ENCODE measurements around the gene CDK14. TPM values are rescaled to one million over a fixed set of nuclear protein-coding genes. Genes with fewer than 3 reads are reported as not detected.
"Not testable (repeated sequence)": the region's sequence is repeated elsewhere in the genome, so short reads cannot be mapped to it uniquely, and the experiment has no call there.

The CDK14 gene
- total RNA-seq, 8 experiments from 2014 or later: 9.9 to 50.5 (median 13.3) TPM

DNA sequence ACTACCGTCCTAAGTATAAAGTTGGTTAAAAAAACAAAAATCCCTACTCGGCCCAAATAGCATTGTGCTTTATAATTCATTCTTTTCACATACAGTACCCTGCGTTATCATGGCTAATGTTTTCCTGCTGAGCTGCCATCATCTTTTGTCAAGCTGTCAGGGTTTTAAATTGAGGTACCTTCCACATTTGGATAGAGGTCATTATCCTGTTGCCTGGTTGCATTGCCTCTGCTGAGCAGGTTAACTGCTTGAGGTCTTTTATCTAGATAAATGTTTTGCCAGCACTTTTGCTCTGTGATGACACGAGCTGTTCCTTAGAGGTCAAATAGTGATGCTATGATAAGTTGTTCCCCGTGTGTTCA is 573.7 kb downstream of the CDK14 start:
- H3K4me1 ChIP-seq (replicated peaks in 1 of 2): peaks cover 18 to 44% of the 10 kb centered on the region in 2 donors
- 0 to 96% (median 32%) methylated on average over 2 to 5 of the region's 5 CpGs; no CpG with 5 or more reads in 1 of the 10 experiments for WGBS, 10 experiments
- no peak overlapping the region for H3K4me3 ChIP-seq
- peak in 5 of 8 experiments; percentile 25 to 50 (median 37) for ATAC-seq (replicated peaks in 6 of 8)
- in situ Hi-C loops (cut with MboI; ENCODE audit: low pct_unique_long_range_greater_than_20kb in 2 of 9, low sequenced_read_pairs in 9 of 9, unreplicated experiment in 9 of 9): no loop called here
- no peak overlapping the region for H3K27ac ChIP-seq

DNA sequence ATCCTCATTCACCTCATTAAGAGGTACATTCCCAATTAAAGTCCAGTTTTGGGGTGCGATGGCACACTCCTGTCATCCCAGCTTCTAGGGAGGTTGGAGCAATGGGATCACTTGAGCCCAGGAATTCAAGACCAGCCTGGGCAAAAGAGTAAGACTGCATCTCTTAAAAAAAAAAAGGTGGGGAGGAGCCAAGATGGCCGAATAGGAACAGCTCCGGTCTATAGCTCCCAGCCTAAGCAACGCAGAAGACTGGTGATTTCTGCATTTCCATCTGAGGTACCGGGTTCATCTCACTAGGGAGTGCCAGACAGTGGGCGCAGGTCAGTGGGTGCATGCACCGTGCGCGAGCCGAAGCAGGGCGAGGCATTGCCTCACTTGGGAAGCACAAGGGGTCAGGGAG is 577.1 kb downstream of the CDK14 start:
- H3K4me3 ChIP-seq; in situ Hi-C loops (cut with MboI; ENCODE audit: low pct_unique_long_range_greater_than_20kb in 2 of 9, low sequenced_read_pairs in 9 of 9, unreplicated experiment in 9 of 9); ATAC-seq (replicated peaks in 6 of 8); H3K27ac ChIP-seq: not testable (repeated sequence)
- 100% methylated on average over 2 to 3 of the region's 11 CpGs; no CpG with 5 or more reads in 8 of the 10 experiments for WGBS, 10 experiments
- H3K4me1 ChIP-seq (replicated peaks in 1 of 2): peaks cover 16 to 19% of the 10 kb centered on the region in 2 donors

DNA sequence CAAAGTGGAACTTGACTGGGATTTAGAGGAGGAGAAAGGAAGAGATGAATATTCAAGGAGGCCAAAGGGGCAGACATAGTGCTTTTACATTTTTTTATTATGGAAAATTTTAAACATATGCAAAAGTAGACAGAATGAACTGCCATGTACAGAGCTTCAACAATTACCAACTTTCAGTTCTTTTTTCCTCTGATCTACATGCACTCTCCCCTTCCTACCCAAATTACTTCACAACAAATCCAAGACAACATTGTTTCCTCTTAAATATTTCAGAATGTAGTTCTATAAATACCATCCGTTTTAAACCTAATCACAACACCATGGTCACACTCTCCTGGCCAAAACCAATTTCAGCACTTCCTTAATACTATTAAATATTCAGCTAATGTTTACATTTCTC is 584.6 kb downstream of the CDK14 start:
- in situ Hi-C loops (cut with MboI; ENCODE audit: low pct_unique_long_range_greater_than_20kb in 2 of 9, low sequenced_read_pairs in 9 of 9, unreplicated experiment in 9 of 9): no loop called here
- 8 to 100% (median 80%) methylated on average over 1 of the region's 1 CpG; no CpG with 5 or more reads in 1 of the 10 experiments for WGBS, 10 experiments
- peak in 1 of 8 experiments; percentile 31 for ATAC-seq (replicated peaks in 6 of 8)
- Histone ChIP-seq H3K27ac (no peak overlapping the region), H3K4me3 (no peak overlapping the region), H3K4me1 (replicated peaks in 1 of 2) (peaks cover 0 to 3% of the 10 kb centered on the region in 2 donors)

- peaks cover 0 to 3% of the 10 kb centered on the region in 2 donors for H3K4me1 ChIP-seq (replicated peaks in 1 of 2)
- in situ Hi-C loops (cut with MboI; ENCODE audit: low pct_unique_long_range_greater_than_20kb in 2 of 9, low sequenced_read_pairs in 9 of 9, unreplicated experiment in 9 of 9): no loop called here
- no peak for ATAC-seq (replicated peaks in 6 of 8)
- H3K4me3 ChIP-seq: no peak overlapping the region
- no peak overlapping the region for H3K27ac ChIP-seq
These were observed 585.8 kb downstream of the CDK14 start for GRCh38 chr7:91181949-91182348.

GRCh38 chr7:91182819-91183764 is 587.0 kb downstream of the CDK14 start:
- WGBS, 10 experiments: 7 to 88% (median 52%) methylated on average over 2 to 5 of the region's 5 CpGs
- no peak overlapping the region for H3K4me3 ChIP-seq
- H3K4me1 ChIP-seq (replicated peaks in 1 of 2): peaks cover 0 to 3% of the 10 kb centered on the region in 2 donors
- no peak overlapping the region for H3K27ac ChIP-seq
- in situ Hi-C loops (cut with MboI; ENCODE audit: low pct_unique_long_range_greater_than_20kb in 2 of 9, low sequenced_read_pairs in 9 of 9, unreplicated experiment in 9 of 9): no loop called here
- peak in 2 of 8 experiments; percentile 62 to 89 for ATAC-seq (replicated peaks in 6 of 8)

- Histone ChIP-seq H3K27ac (no peak overlapping the region), H3K4me1 (replicated peaks in 1 of 2) (peaks cover 0 to 3% of the 10 kb centered on the region in 2 donors), H3K4me3 (no peak overlapping the region)
- ATAC-seq (replicated peaks in 6 of 8): no peak
- WGBS, 10 experiments: 11 to 100% (median 94%) methylated on average over 1 to 2 of the region's 2 CpGs; no CpG with 5 or more reads in 1 of the 10 experiments
- in situ Hi-C loops (cut with MboI; ENCODE audit: low pct_unique_long_range_greater_than_20kb in 2 of 9, low sequenced_read_pairs in 9 of 9, unreplicated experiment in 9 of 9): no loop called here
These were observed 589.6 kb downstream of the CDK14 start for GRCh38 chr7:91185771-91186170.

DNA sequence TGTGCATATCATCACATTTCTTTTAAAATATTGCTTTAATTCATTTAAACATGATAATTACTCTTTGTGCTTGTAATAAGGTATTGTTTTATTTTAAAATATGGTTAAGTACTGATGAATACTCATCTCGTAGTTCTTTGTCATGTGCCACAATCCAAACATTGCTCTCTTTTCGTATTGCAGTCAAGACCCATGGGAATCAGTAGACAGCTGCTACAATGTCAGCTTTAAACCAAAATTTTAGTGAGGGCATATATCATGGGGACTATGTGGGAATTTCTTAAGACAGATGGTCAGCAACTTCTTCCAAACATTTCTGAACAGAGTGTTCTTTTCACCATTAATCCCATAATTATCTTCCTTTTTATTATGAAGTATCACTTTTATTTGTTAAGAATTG is 590.9 kb downstream of the CDK14 start:
- Histone ChIP-seq H3K27ac (no peak overlapping the region), H3K4me1 (replicated peaks in 1 of 2) (peaks cover 0 to 9% of the 10 kb centered on the region in 2 donors), H3K4me3 (no peak overlapping the region)
- no peak for ATAC-seq (replicated peaks in 6 of 8)
- in situ Hi-C loops (cut with MboI; ENCODE audit: low pct_unique_long_range_greater_than_20kb in 2 of 9, low sequenced_read_pairs in 9 of 9, unreplicated experiment in 9 of 9): no loop called here
- WGBS, 10 experiments: 57 to 100% (median 89%) methylated on average over 1 to 2 of the region's 2 CpGs; no CpG with 5 or more reads in 1 of the 10 experiments

GRCh38 chr7:91191771-91192170 is 595.6 kb downstream of the CDK14 start:
- in situ Hi-C loops (cut with MboI; ENCODE audit: low pct_unique_long_range_greater_than_20kb in 2 of 9, low sequenced_read_pairs in 9 of 9, unreplicated experiment in 9 of 9): no loop called here
- H3K27ac ChIP-seq: no peak overlapping the region
- no peak overlapping the region for H3K4me3 ChIP-seq
- H3K4me1 ChIP-seq (replicated peaks in 1 of 2): peaks cover 5 to 28% of the 10 kb centered on the region in 2 donors
- WGBS, 10 experiments: 40 to 100% (median 75%) methylated on average over 1 to 3 of the region's 3 CpGs; no CpG with 5 or more reads in 2 of the 10 experiments
- ATAC-seq (replicated peaks in 6 of 8): peak in 5 of 8 experiments; percentile 15 to 60 (median 36)

DNA sequence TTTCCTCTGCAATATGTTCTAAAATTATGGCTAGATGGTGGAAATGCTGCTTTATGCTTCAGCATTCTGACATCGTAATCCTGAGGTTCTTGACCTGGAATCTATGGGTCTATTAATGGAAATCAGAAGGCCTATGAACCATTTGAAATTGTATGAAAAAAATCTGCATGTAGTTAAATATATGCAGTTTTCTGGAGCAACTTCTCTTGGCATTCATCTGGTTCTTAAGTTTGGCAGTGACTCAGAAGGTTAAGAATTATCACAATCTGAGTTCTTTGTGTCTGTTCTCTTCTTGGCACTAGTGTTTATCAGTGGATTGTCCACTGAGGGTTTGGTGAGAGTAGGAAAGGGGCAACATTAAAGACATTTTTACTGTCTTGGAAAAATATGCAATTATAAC is 597.0 kb downstream of the CDK14 start:
- in situ Hi-C loops (cut with MboI; ENCODE audit: low pct_unique_long_range_greater_than_20kb in 2 of 9, low sequenced_read_pairs in 9 of 9, unreplicated experiment in 9 of 9): no loop called here
- no peak overlapping the region for H3K27ac ChIP-seq
- H3K4me1 ChIP-seq (replicated peaks in 1 of 2): peaks cover 5 to 28% of the 10 kb centered on the region in 2 donors
- H3K4me3 ChIP-seq: no peak overlapping the region
- 0 to 100% (median 83%) methylated on average over 1 of the region's 1 CpG; no CpG with 5 or more reads in 3 of the 10 experiments for WGBS, 10 experiments
- ATAC-seq (replicated peaks in 6 of 8): peak in 3 of 8 experiments; percentile 49 to 67 (median 65)

DNA sequence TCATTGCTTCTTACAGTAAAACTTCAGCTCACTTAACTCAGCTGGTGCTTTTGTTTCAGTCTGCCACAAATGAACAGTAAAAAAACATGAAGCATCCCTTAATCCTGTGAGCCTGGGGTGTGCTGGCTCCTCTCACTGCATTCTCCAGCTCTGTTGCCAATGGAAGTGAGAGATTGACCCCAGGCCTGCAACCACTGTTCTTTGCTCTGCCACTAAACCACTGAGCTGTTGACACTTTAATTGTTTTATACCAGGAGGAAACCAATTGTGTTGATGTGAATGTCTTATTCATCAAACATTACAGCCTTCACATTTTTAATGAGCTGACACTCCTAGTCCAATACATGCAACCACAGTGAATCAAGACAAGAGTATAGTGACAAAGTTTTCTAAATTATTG is 598.7 kb downstream of the CDK14 start:
- ATAC-seq (replicated peaks in 6 of 8): peak in 7 of 8 experiments; percentile 23 to 94 (median 50)
- Histone ChIP-seq H3K4me3 (no peak overlapping the region), H3K27ac (no peak overlapping the region), H3K4me1 (replicated peaks in 1 of 2) (peaks cover 5 to 31% of the 10 kb centered on the region in 2 donors)
- in situ Hi-C loops (cut with MboI; ENCODE audit: low pct_unique_long_range_greater_than_20kb in 2 of 9, low sequenced_read_pairs in 9 of 9, unreplicated experiment in 9 of 9): no loop called here

DNA sequence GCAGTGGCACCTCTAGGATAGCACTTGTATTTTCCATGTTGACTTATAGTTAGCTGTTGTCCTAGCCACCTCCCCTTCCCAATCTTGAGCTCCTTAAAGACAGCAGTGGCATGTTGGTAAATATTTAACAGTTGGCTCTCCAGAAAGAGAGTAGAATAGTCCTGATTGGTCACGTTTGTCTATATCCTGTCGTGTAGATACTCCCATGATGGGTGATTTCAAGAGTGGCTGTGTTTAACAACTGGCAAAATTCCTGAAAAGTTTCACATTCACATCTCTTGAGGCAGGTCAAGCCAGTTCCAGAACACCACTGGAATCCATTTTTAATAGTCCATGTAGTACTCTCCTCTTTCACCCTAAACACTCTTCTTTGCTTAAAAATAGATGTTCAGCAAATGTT is 599.9 kb downstream of the CDK14 start:
- no peak for ATAC-seq (replicated peaks in 6 of 8)
- H3K27ac ChIP-seq: no peak overlapping the region
- H3K4me1 ChIP-seq (replicated peaks in 1 of 2): peaks cover 6 to 43% of the 10 kb centered on the region in 2 donors
- in situ Hi-C loops (cut with MboI; ENCODE audit: low pct_unique_long_range_greater_than_20kb in 2 of 9, low sequenced_read_pairs in 9 of 9, unreplicated experiment in 9 of 9): no loop called here
- WGBS, 10 experiments: 86 to 100% (median 97%) methylated on average over 1 to 2 of the region's 2 CpGs; no CpG with 5 or more reads in 4 of the 10 experiments
- no peak overlapping the region for H3K4me3 ChIP-seq

DNA sequence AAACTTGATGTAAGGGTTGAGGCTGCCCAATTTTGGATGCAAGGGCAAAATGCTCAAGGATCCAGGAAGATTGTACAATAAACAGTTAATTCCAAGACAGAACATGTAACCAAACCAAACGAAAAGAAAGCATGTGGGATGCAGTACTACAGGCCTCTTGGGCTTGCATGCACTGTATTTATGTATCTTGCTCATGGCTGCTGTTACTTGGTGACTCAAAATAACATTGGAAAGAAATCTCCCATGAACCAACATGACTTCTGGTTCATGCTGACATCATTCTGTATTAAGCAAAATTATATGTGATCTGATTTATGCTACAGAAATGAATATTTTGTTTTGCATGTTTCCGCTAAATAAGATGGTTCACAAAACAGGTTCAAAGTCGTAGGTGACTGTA is 602.2 kb downstream of the CDK14 start:
- Histone ChIP-seq H3K4me1 (replicated peaks in 1 of 2) (peaks cover 12 to 45% of the 10 kb centered on the region in 2 donors), H3K27ac (no peak overlapping the region), H3K4me3 (no peak overlapping the region)
- in situ Hi-C loops (cut with MboI; ENCODE audit: low pct_unique_long_range_greater_than_20kb in 2 of 9, low sequenced_read_pairs in 9 of 9, unreplicated experiment in 9 of 9): no loop called here
- ATAC-seq (replicated peaks in 6 of 8): peak in 2 of 8 experiments; percentile 11 to 30
- 10 to 94% (median 79%) methylated on average over 1 to 3 of the region's 3 CpGs; no CpG with 5 or more reads in 1 of the 10 experiments for WGBS, 10 experiments

DNA sequence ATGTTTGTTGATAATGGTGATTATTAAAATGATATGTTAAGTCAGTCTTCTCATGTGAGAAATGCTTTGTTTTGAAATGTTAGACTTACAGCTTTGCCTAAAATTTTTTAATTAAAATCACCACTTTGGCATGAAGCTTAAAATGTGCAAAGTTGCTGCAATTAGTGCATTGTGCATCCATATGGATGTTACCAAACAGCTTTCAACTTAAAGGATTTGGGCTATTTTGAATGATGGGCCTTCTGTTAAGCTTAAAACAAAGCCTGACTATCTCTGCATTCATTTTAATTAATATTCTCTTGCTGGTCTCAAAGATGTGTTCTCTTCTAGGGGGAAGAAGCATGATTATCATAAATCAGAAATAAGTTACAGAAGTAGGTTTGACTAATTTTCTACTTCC is 603.5 kb downstream of the CDK14 start:
- Histone ChIP-seq H3K4me1 (replicated peaks in 1 of 2) (peaks cover 10 to 42% of the 10 kb centered on the region in 2 donors), H3K27ac (no peak overlapping the region), H3K4me3 (no peak overlapping the region)
- in situ Hi-C loops (cut with MboI; ENCODE audit: low pct_unique_long_range_greater_than_20kb in 2 of 9, low sequenced_read_pairs in 9 of 9, unreplicated experiment in 9 of 9): no loop called here
- ATAC-seq (replicated peaks in 6 of 8): no peak

All from motor neuron (in vitro differentiated cells).